ENCODE data around the gene RLBP1.

GRCh38 chr15:89225588-89225987 is 4.2 kb upstream of the RLBP1 start:
- TF ChIP-seq CTCF (IDR thresholded peaks at IDR 0.05; ENCODE audit: low read depth, low read length, poor library complexity, severe bottlenecking) = no peak
- TF ChIP-seq EZH2phosphoT487 (IDR thresholded peaks at IDR 0.05; ENCODE audit: borderline replicate concordance, low read length) = no peak

Data from DOHH2 (cell line).